Left lung (tissue), 10 donors: Measurements from ENCODE around the gene BCL3. TPM values are rescaled to one million over a fixed set of nuclear protein-coding genes. Genes with fewer than 3 reads are reported as not detected.
"Not testable (repeated sequence)": the region's sequence is repeated elsewhere in the genome, so short reads cannot be mapped to it uniquely, and the experiment has no call there.

Source experiments
- ATAC-seq: fragments of 200-7000 bp; cut with Tn5 transposase; one replicate; pipeline ENCODE4 v1.9.1; 2020; ENCODE audit warnings: moderate library complexity
- DNase-seq, 4 donors: peaks; one replicate each; pipeline ENCODE4 v3.0.0-alpha.2; 2013 to 2020
- H3K27ac ChIP-seq, 2 donors: fragments of 200-600 bp; sonication (generic) in 1 of 2; one replicate each; pipeline versions ENCODE4 v1.5.0 to v1.8.0; 2020 to 2021
- H3K27me3 ChIP-seq, 2 donors: fragments of 200-600 bp; sonication (generic) in 1 of 2; one replicate each; pipeline versions ENCODE4 v1.5.0 to v1.8.0; 2020 to 2021
- H3K36me3 ChIP-seq, 2 donors: fragments of 200-600 bp; sonication (generic) in 1 of 2; one replicate each; pipeline versions ENCODE4 v1.5.0 to v1.8.0; 2020 to 2021
- H3K4me1 ChIP-seq, 2 donors: fragments of 200-600 bp; one replicate each; pipeline ENCODE4 v1.8.0; 2021
- H3K4me3 ChIP-seq, 2 donors: fragments of 200-600 bp; sonication (generic) in 1 of 2; one replicate each; pipeline versions ENCODE4 v1.5.0 to v1.8.0; 2020 to 2021; ENCODE audit warnings: mild to moderate bottlenecking in 1 of 2
- H3K9me3 ChIP-seq, 2 donors: fragments of 200-600 bp; sonication (generic) in 1 of 2; one replicate each; pipeline versions ENCODE4 v1.5.0 to v1.8.0; 2020 to 2021
- intact Hi-C, 2 donors: fragments of 100-400 bp; cut with DNase I; formaldehyde crosslinking; loops; one replicate each; pipeline versions ENCODE4 v1.11.2 to v1.14.2; 2022
- polyA plus RNA-seq, 6 donors: library from polyadenylated mRNA; unstranded; fragments of 120-200 nt; gene quantifications; one replicate each; pipeline ENCODE4 v1.2.1, GENCODE V29; 2013; ENCODE audit not compliant: insufficient read length in 6 of 6
- total RNA-seq, 2 donors: library from RNA; stranded (reverse); fragmentation: NEBNext Ultra II Directional; extraction: Animal tissue kit (Norgen Biotek cat#: 25700); gene quantifications; one replicate each; pipeline ENCODE4 v1.2.1, GENCODE V29; 2021
- TF ChIP-seq, protein P1 (sequence below), 2 donors: fragments of 200-600 bp; sonication (generic) in 1 of 2; IDR thresholded peaks; one replicate each; pipeline versions ENCODE4 v1.5.0 to v1.8.0; 2021; ENCODE audit warnings: antibody characterized with exemption in 2 of 2
- donor health status: DM: no; HTN: yes; CAD: no.
- donor health status: DM: no; HTN: no; CAD: no.

The BCL3 gene
- total and polyA plus RNA-seq, 8 donors = 7.3 to 79.9 (median 13.8) TPM

DNA sequence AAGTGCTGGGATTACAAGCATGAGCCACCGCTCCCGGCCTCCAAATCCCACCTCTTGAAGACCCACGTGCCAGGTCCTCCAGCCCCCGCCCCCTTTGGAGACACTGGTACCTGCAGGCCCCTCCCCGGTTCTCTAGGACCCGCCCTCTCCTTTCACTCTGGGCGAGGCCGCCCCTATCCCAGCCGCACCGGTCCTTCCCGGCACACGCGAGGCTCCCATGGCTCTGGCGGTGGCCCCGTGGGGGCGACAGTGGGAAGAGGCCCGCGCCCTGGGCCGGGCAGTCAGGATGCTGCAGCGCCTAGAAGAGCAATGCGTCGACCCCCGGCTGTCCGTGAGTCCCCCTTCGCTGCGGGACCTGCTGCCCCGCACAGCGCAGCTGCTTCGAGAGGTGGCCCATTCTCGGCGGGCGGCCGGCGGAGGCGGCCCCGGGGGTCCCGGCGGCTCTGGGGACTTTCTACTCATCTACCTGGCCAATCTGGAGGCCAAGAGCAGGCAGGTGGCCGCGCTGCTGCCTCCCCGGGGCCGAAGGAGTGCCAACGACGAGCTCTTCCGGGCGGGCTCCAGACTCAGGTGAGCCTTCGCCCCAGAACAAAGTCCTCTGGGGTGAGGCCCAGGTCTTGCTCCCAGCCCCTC is 29.3 kb downstream of the BCL3 start, which contains the start of gene CBLC:
Gene CBLC (plus strand): TSS at position 176 of the 633 bp plus-strand sequence. CDS start 42 bp downstream, at position 218.
- Histone ChIP-seq H3K27ac (no peak within 1 kb of the TSS), H3K36me3 (no peaks in the 10 kb centered on the region), H3K9me3 (no peaks in the 10 kb centered on the region), H3K4me3 (peak within 1 kb of the TSS; percentile 31 to 40), H3K27me3 (peaks cover 0 to 9% of the 10 kb centered on the region in 2 donors), H3K4me1 (peaks cover 3 to 5% of the 10 kb centered on the region in 2 donors)
- ATAC-seq = peak; percentile 95
- TF ChIP-seq, protein P1, sequence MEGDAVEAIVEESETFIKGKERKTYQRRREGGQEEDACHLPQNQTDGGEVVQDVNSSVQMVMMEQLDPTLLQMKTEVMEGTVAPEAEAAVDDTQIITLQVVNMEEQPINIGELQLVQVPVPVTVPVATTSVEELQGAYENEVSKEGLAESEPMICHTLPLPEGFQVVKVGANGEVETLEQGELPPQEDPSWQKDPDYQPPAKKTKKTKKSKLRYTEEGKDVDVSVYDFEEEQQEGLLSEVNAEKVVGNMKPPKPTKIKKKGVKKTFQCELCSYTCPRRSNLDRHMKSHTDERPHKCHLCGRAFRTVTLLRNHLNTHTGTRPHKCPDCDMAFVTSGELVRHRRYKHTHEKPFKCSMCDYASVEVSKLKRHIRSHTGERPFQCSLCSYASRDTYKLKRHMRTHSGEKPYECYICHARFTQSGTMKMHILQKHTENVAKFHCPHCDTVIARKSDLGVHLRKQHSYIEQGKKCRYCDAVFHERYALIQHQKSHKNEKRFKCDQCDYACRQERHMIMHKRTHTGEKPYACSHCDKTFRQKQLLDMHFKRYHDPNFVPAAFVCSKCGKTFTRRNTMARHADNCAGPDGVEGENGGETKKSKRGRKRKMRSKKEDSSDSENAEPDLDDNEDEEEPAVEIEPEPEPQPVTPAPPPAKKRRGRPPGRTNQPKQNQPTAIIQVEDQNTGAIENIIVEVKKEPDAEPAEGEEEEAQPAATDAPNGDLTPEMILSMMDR (IDR thresholded peaks at IDR 0.05) = no peak
- intact Hi-C loops = no loop called here
- peak in 3 of 4 donors; percentile 63 to 87 (median 66) for DNase-seq

DNA sequence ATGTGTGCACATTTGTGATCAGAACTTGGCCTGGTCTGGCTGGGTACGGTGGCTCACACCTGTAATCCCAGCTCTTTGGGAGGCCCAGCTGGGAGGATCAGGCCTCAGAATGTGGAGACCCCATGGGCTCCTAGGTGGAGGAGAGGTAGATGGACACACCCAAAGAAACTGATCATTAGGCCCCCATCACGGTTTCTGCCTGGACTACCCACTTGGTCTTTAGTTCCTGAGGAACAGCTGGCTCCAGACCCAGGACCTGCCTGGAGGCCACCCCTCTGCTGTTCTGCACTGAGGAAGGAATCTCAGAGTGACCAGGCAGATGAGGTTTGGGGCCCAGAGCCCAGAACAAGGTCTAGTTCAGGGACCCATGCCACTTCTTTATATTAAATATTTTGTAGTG is 30.6 kb downstream of the BCL3 start:
- no peaks in the 10 kb centered on the region for H3K9me3 ChIP-seq
- no peak overlapping the region for H3K4me3 ChIP-seq
- ATAC-seq = no peak
- H3K27ac ChIP-seq = no peak overlapping the region
- no peaks in the 10 kb centered on the region for H3K36me3 ChIP-seq
- DNase-seq = no peak
- TF ChIP-seq, protein P1 (IDR thresholded peaks at IDR 0.05) = no peak
- peaks cover 0 to 9% of the 10 kb centered on the region in 2 donors for H3K27me3 ChIP-seq
- H3K4me1 ChIP-seq = peaks cover 3 to 7% of the 10 kb centered on the region in 2 donors
- intact Hi-C loops = no loop called here

DNA sequence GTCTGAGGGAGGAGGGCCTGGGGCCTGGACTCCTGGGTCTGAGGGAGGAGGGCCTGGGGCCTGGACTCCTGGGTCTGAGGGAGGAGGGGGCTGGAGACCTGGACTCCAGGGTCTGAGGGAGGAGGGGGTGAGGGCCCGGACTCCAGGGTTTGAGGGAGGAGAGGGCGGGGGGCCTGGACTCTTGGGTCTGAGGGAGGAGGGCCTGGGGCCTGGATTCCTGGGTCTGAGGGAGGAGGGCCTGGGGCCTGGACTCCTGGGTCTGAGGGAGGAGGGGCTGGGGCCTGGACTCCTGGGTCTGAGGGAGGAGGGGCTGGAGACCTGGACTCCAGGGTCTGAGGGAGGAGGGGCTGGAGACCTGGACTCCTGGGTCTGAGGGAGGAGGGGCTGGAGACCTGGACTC is 33.2 kb downstream of the BCL3 start:
- DNase-seq, H3K9me3 ChIP-seq, H3K4me3 ChIP-seq, H3K27ac ChIP-seq, intact Hi-C loops, ATAC-seq, H3K27me3 ChIP-seq, H3K36me3 ChIP-seq: not testable (repeated sequence)
- peaks cover 3 to 14% of the 10 kb centered on the region in 2 donors for H3K4me1 ChIP-seq

- H3K36me3 ChIP-seq = no peaks in the 10 kb centered on the region
- H3K9me3 ChIP-seq = no peaks in the 10 kb centered on the region
- H3K27ac ChIP-seq = no peak overlapping the region
- intact Hi-C loops = no loop called here
- no peak for DNase-seq
- ATAC-seq = no peak
- peaks cover 2 to 13% of the 10 kb centered on the region in 2 donors for H3K4me1 ChIP-seq
- TF ChIP-seq, protein P1 (IDR thresholded peaks at IDR 0.05) = no peak
- no peak overlapping the region for H3K4me3 ChIP-seq
- peaks cover 0 to 5% of the 10 kb centered on the region in 2 donors for H3K27me3 ChIP-seq
Measured at GRCh38 chr19:44782729-44783128, 34.2 kb downstream of the BCL3 start.

- DNase-seq (no peak), ATAC-seq (no peak)
- intact Hi-C loops = no loop called here
- Histone ChIP-seq H3K4me1 (peaks cover 0 to 9% of the 10 kb centered on the region in 2 donors), H3K36me3 (no peaks in the 10 kb centered on the region), H3K27me3 (no peaks in the 10 kb centered on the region), H3K9me3 (no peaks in the 10 kb centered on the region), H3K4me3 (no peak overlapping the region), H3K27ac (no peak overlapping the region)
- TF ChIP-seq, protein P1 (IDR thresholded peaks at IDR 0.05) = no peak
Measured at GRCh38 chr19:44783545-44783944, 35.0 kb downstream of the BCL3 start.

GRCh38 chr19:44785271-44785670 is 36.8 kb downstream of the BCL3 start:
- Histone ChIP-seq H3K27me3 (no peaks in the 10 kb centered on the region), H3K9me3 (no peaks in the 10 kb centered on the region), H3K4me3 (no peak overlapping the region), H3K36me3 (no peaks in the 10 kb centered on the region), H3K4me1 (peaks cover 0 to 9% of the 10 kb centered on the region in 2 donors), H3K27ac (no peak overlapping the region)
- intact Hi-C loops = no loop called here
- ATAC-seq = no peak
- DNase-seq = no peak
- TF ChIP-seq, protein P1 (IDR thresholded peaks at IDR 0.05) = no peak
